ENCODE data around the gene PARD3. TPM values are rescaled to one million over a fixed set of nuclear protein-coding genes. Genes with fewer than 3 reads are reported as not detected.

PARD3 gene
- total RNA-seq, 1 experiment from 2014 or later = not detected

- no peaks in the 10 kb centered on the region for H3K79me2 ChIP-seq (ENCODE audit: low read length)
- no peaks in the 10 kb centered on the region for H3K9me2 ChIP-seq (replicated peaks; ENCODE audit: insufficient read depth, low read length)
- no peaks in the 10 kb centered on the region for H3K27me3 ChIP-seq (ENCODE audit: low read length)
- DNase-seq = no peak
- no peak overlapping the region for H3K4me2 ChIP-seq (ENCODE audit: low read depth, low read length, poor library complexity, severe bottlenecking)
- H3K9me3 ChIP-seq (ENCODE audit: low read length) = peaks cover 4% of the 10 kb centered on the region
- no peaks in the 10 kb centered on the region for H3K36me3 ChIP-seq (ENCODE audit: insufficient read depth, low read length)
- H3K27ac ChIP-seq (ENCODE audit: low read length) = no peak overlapping the region
- no peak overlapping the region for H3K9ac ChIP-seq (ENCODE audit: low read length)
- H3K4me1 ChIP-seq (ENCODE audit: low read length) = no peaks in the 10 kb centered on the region
- H4K20me1 ChIP-seq (ENCODE audit: insufficient read depth, low read depth, low read length) = no peaks in the 10 kb centered on the region
- H3K4me3 ChIP-seq (ENCODE audit: low read length) = no peak overlapping the region
- H2AFZ ChIP-seq (ENCODE audit: low read length) = no peak overlapping the region
Measured at GRCh38 chr10:34080485-34081346, 734.4 kb downstream of the PARD3 start.

GRCh38 chr10:34079702-34080484 lies 735.2 kb downstream of the PARD3 start:
- H3K79me2 ChIP-seq (ENCODE audit: low read length) = no peaks in the 10 kb centered on the region
- no peaks in the 10 kb centered on the region for H3K9me2 ChIP-seq (replicated peaks; ENCODE audit: insufficient read depth, low read length)
- H3K36me3 ChIP-seq (ENCODE audit: insufficient read depth, low read length) = no peaks in the 10 kb centered on the region
- no peak overlapping the region for H3K9ac ChIP-seq (ENCODE audit: low read length)
- no peaks in the 10 kb centered on the region for H3K4me1 ChIP-seq (ENCODE audit: low read length)
- H3K4me2 ChIP-seq (ENCODE audit: low read depth, low read length, poor library complexity, severe bottlenecking) = no peak overlapping the region
- H3K27ac ChIP-seq (ENCODE audit: low read length) = no peak overlapping the region
- no peak for DNase-seq
- no peaks in the 10 kb centered on the region for H3K27me3 ChIP-seq (ENCODE audit: low read length)
- H2AFZ ChIP-seq (ENCODE audit: low read length) = no peak overlapping the region
- H4K20me1 ChIP-seq (ENCODE audit: insufficient read depth, low read depth, low read length) = no peaks in the 10 kb centered on the region
- H3K4me3 ChIP-seq (ENCODE audit: low read length) = no peak overlapping the region
- peaks cover 4% of the 10 kb centered on the region for H3K9me3 ChIP-seq (ENCODE audit: low read length)

- H4K20me1 ChIP-seq (ENCODE audit: insufficient read depth, low read depth, low read length) = no peaks in the 10 kb centered on the region
- no peak overlapping the region for H2AFZ ChIP-seq (ENCODE audit: low read length)
- H3K9me3 ChIP-seq (ENCODE audit: low read length) = peaks cover 3% of the 10 kb centered on the region
- no peak overlapping the region for H3K27ac ChIP-seq (ENCODE audit: low read length)
- H3K9ac ChIP-seq (ENCODE audit: low read length) = no peak overlapping the region
- no peaks in the 10 kb centered on the region for H3K79me2 ChIP-seq (ENCODE audit: low read length)
- H3K9me2 ChIP-seq (replicated peaks; ENCODE audit: insufficient read depth, low read length) = no peaks in the 10 kb centered on the region
- DNase-seq = no peak
- no peaks in the 10 kb centered on the region for H3K27me3 ChIP-seq (ENCODE audit: low read length)
- H3K36me3 ChIP-seq (ENCODE audit: insufficient read depth, low read length) = no peaks in the 10 kb centered on the region
- H3K4me2 ChIP-seq (ENCODE audit: low read depth, low read length, poor library complexity, severe bottlenecking) = no peak overlapping the region
- H3K4me3 ChIP-seq (ENCODE audit: low read length) = no peak overlapping the region
- H3K4me1 ChIP-seq (ENCODE audit: low read length) = no peaks in the 10 kb centered on the region
Measured at GRCh38 chr10:34078745-34079470, 736.2 kb downstream of the PARD3 start.

- no peak overlapping the region for H3K27ac ChIP-seq (ENCODE audit: low read length)
- no peak overlapping the region for H3K4me2 ChIP-seq (ENCODE audit: low read depth, low read length, poor library complexity, severe bottlenecking)
- no peaks in the 10 kb centered on the region for H4K20me1 ChIP-seq (ENCODE audit: insufficient read depth, low read depth, low read length)
- H3K36me3 ChIP-seq (ENCODE audit: insufficient read depth, low read length) = no peaks in the 10 kb centered on the region
- H3K9me3 ChIP-seq (ENCODE audit: low read length) = no peaks in the 10 kb centered on the region
- H2AFZ ChIP-seq (ENCODE audit: low read length) = no peak overlapping the region
- H3K4me3 ChIP-seq (ENCODE audit: low read length) = no peak overlapping the region
- no peak overlapping the region for H3K9ac ChIP-seq (ENCODE audit: low read length)
- H3K79me2 ChIP-seq (ENCODE audit: low read length) = no peaks in the 10 kb centered on the region
- no peaks in the 10 kb centered on the region for H3K4me1 ChIP-seq (ENCODE audit: low read length)
- no peaks in the 10 kb centered on the region for H3K27me3 ChIP-seq (ENCODE audit: low read length)
- no peaks in the 10 kb centered on the region for H3K9me2 ChIP-seq (replicated peaks; ENCODE audit: insufficient read depth, low read length)
- DNase-seq = no peak
Measured at GRCh38 chr10:34078017-34078744, 736.9 kb downstream of the PARD3 start.

- no peak overlapping the region for H3K9ac ChIP-seq (ENCODE audit: low read length)
- H4K20me1 ChIP-seq (ENCODE audit: insufficient read depth, low read depth, low read length) = no peaks in the 10 kb centered on the region
- H3K79me2 ChIP-seq (ENCODE audit: low read length) = no peaks in the 10 kb centered on the region
- DNase-seq = no peak
- H3K4me1 ChIP-seq (ENCODE audit: low read length) = no peaks in the 10 kb centered on the region
- no peaks in the 10 kb centered on the region for H3K9me2 ChIP-seq (replicated peaks; ENCODE audit: insufficient read depth, low read length)
- no peak overlapping the region for H2AFZ ChIP-seq (ENCODE audit: low read length)
- H3K9me3 ChIP-seq (ENCODE audit: low read length) = no peaks in the 10 kb centered on the region
- no peak overlapping the region for H3K4me2 ChIP-seq (ENCODE audit: low read depth, low read length, poor library complexity, severe bottlenecking)
- no peak overlapping the region for H3K4me3 ChIP-seq (ENCODE audit: low read length)
- H3K27ac ChIP-seq (ENCODE audit: low read length) = no peak overlapping the region
- H3K36me3 ChIP-seq (ENCODE audit: insufficient read depth, low read length) = no peaks in the 10 kb centered on the region
- H3K27me3 ChIP-seq (ENCODE audit: low read length) = no peaks in the 10 kb centered on the region
Measured at GRCh38 chr10:34076443-34076842, 738.7 kb downstream of the PARD3 start.

- H3K9me3 ChIP-seq (ENCODE audit: low read length) = no peaks in the 10 kb centered on the region
- H3K27me3 ChIP-seq (ENCODE audit: low read length) = no peaks in the 10 kb centered on the region
- no peaks in the 10 kb centered on the region for H4K20me1 ChIP-seq (ENCODE audit: insufficient read depth, low read depth, low read length)
- no peak overlapping the region for H3K9ac ChIP-seq (ENCODE audit: low read length)
- no peaks in the 10 kb centered on the region for H3K79me2 ChIP-seq (ENCODE audit: low read length)
- no peak overlapping the region for H3K4me2 ChIP-seq (ENCODE audit: low read depth, low read length, poor library complexity, severe bottlenecking)
- no peaks in the 10 kb centered on the region for H3K36me3 ChIP-seq (ENCODE audit: insufficient read depth, low read length)
- H3K4me3 ChIP-seq (ENCODE audit: low read length) = no peak overlapping the region
- H3K4me1 ChIP-seq (ENCODE audit: low read length) = no peaks in the 10 kb centered on the region
- no peaks in the 10 kb centered on the region for H3K9me2 ChIP-seq (replicated peaks; ENCODE audit: insufficient read depth, low read length)
- DNase-seq = no peak
- H3K27ac ChIP-seq (ENCODE audit: low read length) = no peak overlapping the region
- no peak overlapping the region for H2AFZ ChIP-seq (ENCODE audit: low read length)
Measured at GRCh38 chr10:34075254-34075926, 739.7 kb downstream of the PARD3 start.

- no peaks in the 10 kb centered on the region for H3K36me3 ChIP-seq (ENCODE audit: insufficient read depth, low read length)
- H3K4me1 ChIP-seq (ENCODE audit: low read length) = no peaks in the 10 kb centered on the region
- no peaks in the 10 kb centered on the region for H4K20me1 ChIP-seq (ENCODE audit: insufficient read depth, low read depth, low read length)
- no peaks in the 10 kb centered on the region for H3K79me2 ChIP-seq (ENCODE audit: low read length)
- no peak overlapping the region for H3K9ac ChIP-seq (ENCODE audit: low read length)
- no peak overlapping the region for H2AFZ ChIP-seq (ENCODE audit: low read length)
- no peak overlapping the region for H3K4me2 ChIP-seq (ENCODE audit: low read depth, low read length, poor library complexity, severe bottlenecking)
- no peaks in the 10 kb centered on the region for H3K9me2 ChIP-seq (replicated peaks; ENCODE audit: insufficient read depth, low read length)
- DNase-seq = no peak
- no peak overlapping the region for H3K4me3 ChIP-seq (ENCODE audit: low read length)
- no peak overlapping the region for H3K27ac ChIP-seq (ENCODE audit: low read length)
- no peaks in the 10 kb centered on the region for H3K9me3 ChIP-seq (ENCODE audit: low read length)
- no peaks in the 10 kb centered on the region for H3K27me3 ChIP-seq (ENCODE audit: low read length)
Measured at GRCh38 chr10:34074051-34074450, 741.0 kb downstream of the PARD3 start.
